ENCODE measurements around the gene RNF157. TPM values are rescaled to one million over a fixed set of nuclear protein-coding genes. Genes with fewer than 3 reads are reported as not detected.

Gene RNF157
- polyA plus RNA-seq (ENCODE audit: insufficient read depth in 1 of 5, insufficient read length in 5 of 5, low replicate concordance in 1 of 5) = 10 to 100 TPM in 1 of 5 donors, 1 to 10 TPM in 4; 7.5 to 11.1 (median 8.6) TPM
- long read RNA-seq, donor 1, full-length matches to known transcripts = 2 of 146 reads
- long read RNA-seq, donor 1, partial matches to known transcripts = 144 of 146 reads
- long read RNA-seq, donor 1, other reads (novel, unspliced or antisense) = 0 of 146 reads
- long read RNA-seq, donor 2, full-length matches to known transcripts = 1 of 1 reads
- long read RNA-seq, donor 2, partial matches to known transcripts = 0 of 1 reads
- long read RNA-seq, donor 2, other reads (novel, unspliced or antisense) = 0 of 1 reads
- long read RNA-seq, donor 3 = 0 reads
- long read RNA-seq, donor 4 = 0 reads
- long read RNA-seq, donor 5 = 0 reads
- long read RNA-seq, donor 6, full-length matches to known transcripts = 1 of 1 reads
- long read RNA-seq, donor 6, partial matches to known transcripts = 0 of 1 reads
- long read RNA-seq, donor 6, other reads (novel, unspliced or antisense) = 0 of 1 reads
- long read RNA-seq, donor 7 = 0 reads
- long read RNA-seq, donor 8, partial matches to known transcripts = 0 of 1 reads
- long read RNA-seq, donor 8, other reads (novel, unspliced or antisense) = 0 of 1 reads

- DNase-seq = peak; percentile 65 to 70
Observed at GRCh38 chr17:76240461-76241203, at the start of gene RNF157. TSS of gene RNF157 (minus strand) at chr17:76240493. CDS start at chr17:76240240, 253 bp downstream.

GRCh38 chr17:76281573-76282371, 41.5 kb upstream of the RNF157 start:
- no peak for DNase-seq

- no peak for DNase-seq
Observed at GRCh38 chr17:76280650-76281049, 40.4 kb upstream of the RNF157 start.

DNA sequence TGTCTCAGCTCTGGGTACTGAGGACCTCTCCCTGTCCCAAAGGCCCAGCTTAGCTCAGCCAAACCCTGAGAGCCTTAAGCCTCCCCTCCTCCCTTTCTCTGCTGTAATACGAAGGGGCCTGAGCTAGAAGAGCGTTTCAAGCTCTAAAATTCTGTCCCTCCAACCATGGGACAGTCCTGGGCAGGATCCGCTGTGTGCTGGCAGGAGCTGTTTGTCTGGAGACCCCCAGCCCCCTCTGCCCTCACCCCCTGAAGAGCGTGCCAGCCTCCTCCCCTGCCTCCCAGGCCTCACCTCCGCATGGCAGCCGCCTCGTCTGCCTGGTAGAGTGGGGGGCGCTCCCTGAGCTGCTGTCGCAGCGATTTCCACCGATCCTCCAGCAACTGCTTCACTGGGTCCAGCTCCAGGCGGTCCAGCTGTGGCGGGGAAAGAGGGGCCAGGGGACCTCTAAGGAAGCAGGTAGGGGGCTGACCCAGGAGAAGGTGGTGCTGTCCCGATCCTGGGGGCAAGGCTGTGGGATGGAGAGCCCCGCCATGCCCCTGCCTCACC, 39.5 kb upstream of the RNF157 start:
- no peak for DNase-seq

GRCh38 chr17:76278952-76279741, 38.9 kb upstream of the RNF157 start:
- peak; percentile 76 to 84 for DNase-seq

DNA sequence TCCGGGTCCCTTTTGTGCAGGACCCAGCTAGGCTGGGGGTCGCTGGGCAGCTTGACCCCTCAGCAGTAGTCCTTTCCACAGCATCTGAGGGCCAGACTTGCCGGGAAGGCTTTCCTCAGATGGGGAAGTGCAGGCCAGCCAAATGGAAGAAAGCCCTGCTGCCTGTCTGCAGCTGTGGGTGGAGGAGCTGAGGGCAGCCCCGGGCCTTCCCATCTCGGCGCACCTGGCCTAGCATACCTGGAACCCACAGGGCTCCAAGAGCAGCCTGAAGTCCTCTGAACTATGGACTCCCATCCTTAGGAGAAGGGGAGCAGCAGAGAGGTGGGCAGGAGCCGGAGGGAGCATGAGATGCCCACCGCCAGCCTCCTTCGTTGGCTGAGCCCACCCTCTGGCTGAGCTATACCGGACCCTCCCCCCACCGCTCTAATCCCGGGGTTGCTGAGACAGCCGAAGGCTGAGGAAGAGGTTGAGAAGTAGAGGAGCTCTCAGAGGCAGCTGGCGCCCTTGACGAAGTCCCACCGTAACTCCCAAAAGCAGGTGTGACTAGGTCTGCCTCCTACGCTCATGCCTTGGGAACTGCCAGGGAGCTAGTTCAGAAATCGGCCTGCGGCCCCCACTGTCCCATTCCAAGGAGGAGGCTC, 38.1 kb upstream of the RNF157 start:
- DNase-seq = no peak

GRCh38 chr17:76277300-76278267, 37.3 kb upstream of the RNF157 start:
- DNase-seq = no peak

- no peak for DNase-seq
Observed at GRCh38 chr17:76276461-76277299, 36.4 kb upstream of the RNF157 start.

- DNase-seq = no peak
Observed at GRCh38 chr17:76276069-76276431, 35.8 kb upstream of the RNF157 start.

GRCh38 chr17:76275382-76276068, 35.2 kb upstream of the RNF157 start:
- DNase-seq = no peak

DNA sequence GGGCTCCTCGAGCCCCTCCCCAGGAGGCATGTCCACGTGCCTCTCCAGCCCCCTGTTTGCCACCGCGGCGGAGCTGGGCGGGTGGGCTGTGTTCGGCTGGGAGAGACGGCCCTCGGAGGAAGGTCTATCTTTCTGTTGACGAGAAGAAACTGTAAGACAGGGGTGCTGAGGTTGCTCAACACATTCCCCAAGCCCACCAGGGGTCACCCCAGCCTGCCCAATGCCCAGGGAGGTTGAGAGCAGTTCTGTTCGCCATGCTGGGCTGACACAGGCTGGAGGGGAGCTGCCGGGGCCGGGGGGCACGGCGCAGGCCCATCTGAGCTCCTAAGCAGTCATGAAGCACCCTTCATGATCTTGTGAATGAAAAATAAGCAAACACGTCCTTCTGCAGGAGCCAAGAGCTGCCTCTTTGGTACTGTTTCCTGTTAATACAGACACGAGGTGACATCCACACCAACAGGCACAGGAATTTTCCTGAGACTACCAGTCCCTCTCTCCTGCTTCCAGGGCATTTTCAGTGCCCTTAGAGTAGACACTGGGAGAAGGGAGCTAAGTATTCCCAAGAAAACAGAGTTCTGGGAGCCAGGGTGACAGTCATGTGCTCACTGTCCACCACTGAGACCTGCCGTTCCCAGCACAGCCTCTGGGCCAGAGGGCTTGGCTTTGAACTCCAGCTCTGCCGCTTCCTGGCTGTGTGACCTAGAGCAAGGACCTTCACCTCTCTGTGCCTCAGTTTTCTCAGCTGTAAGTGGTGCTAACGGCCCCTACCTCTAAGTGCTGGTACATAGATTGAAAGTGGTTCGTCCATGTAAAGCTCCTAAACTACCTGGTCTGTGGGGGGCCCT, 34.0 kb upstream of the RNF157 start:
- DNase-seq = no peak

DNA sequence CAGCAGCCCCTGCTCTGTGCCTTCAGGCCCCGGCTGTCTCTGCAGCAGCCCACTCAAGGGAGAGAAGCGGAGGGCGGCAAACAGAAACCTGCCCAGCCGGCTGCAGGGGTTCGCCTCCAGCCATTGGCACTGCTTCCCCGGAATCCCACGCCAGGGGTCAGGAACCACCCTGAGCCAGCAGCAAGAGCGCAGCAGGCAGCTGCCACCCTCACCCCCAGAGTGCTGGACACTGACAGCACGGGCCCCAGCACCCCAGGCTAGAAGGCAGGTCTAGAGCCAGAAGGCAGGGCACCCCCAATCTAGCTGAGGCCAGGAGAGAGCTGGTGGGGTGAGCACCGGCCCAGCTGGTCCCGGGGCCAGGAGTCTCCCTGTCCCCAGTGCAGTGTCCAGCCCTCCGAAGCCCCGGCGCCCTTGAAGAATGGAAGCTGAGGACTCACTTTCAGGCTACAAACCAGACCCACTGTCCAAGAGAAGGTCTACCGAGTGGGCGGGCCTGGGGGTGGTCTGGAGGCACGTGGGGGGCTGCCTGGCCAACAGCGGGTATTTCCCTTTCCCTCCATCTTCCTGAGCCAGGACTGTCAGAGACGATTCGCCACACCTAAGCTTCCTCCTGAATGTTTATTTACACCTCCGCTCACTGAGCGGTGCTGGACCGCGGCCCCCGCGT, 33.3 kb upstream of the RNF157 start:
- DNase-seq = no peak

DNA sequence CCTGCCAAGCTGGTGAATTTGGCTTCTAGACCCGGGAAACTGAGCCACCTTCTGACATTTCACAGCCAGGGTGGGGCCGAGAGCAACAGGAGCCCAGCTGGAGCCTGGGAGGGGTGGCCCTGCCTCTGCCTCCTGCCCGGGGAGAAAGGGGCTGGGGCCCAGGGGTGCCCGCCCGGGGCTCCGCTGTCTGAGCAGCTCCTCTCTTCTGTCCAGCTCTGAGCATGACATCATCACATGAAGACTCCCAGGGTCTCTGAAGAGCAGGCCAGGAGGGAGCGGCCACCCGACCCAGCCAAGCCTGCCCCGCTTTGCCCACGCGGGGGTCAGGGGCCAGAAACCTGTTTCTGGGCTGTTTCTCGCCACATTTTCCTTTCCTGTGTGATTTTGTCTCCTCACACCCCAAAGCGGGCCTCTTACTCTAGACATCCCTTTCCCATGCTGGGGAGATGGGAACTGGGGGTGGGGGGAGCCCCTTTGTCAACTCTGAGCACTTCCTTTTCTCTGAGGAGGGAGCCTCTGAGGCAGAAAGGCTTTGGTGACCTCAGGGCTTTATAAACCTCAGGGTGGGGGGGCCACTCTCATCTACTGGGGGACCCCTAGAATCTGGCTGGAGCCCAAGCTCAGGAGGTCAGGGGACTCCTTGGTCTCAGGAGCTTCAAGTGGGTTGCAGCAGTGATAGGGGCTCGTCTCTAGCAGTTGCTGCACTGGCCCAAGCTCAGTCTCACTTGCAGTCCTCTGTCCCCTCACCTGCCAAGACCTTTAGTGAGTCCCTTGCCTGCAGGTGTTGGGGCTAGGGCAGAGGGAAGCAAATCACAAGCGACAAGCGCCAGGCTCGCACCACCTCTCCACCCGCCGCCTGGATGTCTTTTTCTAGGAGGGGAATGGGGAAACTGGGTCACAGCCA, 32.5 kb upstream of the RNF157 start:
- no peak for DNase-seq
